ENCODE results near the gene AP1S1.
"Not testable (repeated sequence)": the region's sequence is repeated elsewhere in the genome, so short reads cannot be mapped to it uniquely, and the experiment has no call there.

Gene AP1S1

DNA sequence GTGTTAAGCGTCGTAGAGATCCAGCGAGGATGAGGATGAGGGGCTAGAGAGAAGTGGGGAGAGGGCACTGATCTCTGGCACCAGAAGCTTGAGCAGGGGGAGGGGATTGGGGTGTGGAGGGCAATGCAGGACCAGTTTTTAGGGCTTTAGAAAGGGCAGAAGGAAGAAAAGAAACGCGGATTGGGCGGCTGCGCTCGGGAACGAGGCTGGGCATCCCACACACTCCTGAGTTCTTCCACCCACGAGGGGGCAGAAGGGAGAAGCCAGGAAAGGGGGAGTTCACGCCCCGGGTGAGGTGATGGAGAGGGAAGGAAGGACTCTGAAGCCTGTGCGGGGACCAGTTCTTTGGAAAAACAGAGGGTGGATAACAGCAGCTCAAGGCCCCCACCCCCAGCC is 17.2 kb downstream of the AP1S1 start:
- DNase-seq (ENCODE audit: low read depth in 2 of 2), result no peak

- no peak for DNase-seq (ENCODE audit: low read depth in 2 of 2)
Measured at GRCh38 chr7:101172005-101172853, 18.0 kb downstream of the AP1S1 start.

GRCh38 chr7:101172854-101173751 is 18.8 kb downstream of the AP1S1 start:
- DNase-seq (ENCODE audit: low read depth in 2 of 2), result no peak

DNA sequence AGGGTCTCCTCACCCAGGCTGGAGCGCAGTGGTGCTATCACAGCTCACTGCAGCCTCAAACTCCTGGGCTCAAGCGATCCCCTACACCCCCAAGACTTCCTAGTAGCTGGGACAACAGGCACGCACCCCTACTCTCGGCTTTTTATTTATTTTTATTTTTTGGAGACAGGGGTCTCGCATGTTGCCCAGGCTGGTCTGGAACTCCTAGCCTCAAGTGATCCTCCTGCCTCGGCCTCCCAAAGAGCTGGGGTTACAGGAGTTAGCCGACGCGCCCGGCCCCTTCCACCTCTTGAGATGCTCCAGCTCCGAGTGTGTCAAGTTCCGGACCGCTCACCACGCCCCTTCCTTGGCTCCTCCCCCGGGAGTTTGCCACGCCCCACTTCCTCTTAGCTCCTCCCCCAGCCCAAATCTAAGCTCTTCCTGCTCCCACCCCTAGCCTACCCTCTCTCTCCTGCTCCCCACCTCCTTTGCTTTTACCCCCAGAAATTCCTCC is 19.5 kb downstream of the AP1S1 start:
- peak in 1 of 2 donors; percentile 43 for DNase-seq (ENCODE audit: low read depth in 2 of 2)

GRCh38 chr7:101174322-101174854 is 20.1 kb downstream of the AP1S1 start:
- no peak for DNase-seq (ENCODE audit: low read depth in 2 of 2)

DNA sequence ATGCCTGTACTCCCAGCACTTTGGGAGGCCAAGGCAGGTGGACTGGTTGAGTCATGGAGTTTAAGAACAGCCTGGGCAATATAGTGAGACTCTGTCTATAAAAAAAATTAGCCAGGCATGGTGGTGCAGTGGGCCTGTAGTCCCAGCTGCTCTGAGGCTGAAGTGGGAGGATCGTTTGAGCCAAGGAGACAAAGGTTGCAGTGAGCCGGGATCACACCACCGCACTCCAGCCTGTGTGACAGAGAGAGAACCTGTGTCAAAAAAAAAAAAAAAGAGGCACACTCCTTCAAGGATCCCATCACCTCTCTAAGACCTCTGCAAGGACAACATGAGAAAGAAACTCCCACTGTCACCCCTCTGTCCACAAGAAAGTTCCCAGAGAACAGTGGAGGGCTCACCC is 21.4 kb downstream of the AP1S1 start:
- DNase-seq (ENCODE audit: low read depth in 2 of 2), result no peak

DNA sequence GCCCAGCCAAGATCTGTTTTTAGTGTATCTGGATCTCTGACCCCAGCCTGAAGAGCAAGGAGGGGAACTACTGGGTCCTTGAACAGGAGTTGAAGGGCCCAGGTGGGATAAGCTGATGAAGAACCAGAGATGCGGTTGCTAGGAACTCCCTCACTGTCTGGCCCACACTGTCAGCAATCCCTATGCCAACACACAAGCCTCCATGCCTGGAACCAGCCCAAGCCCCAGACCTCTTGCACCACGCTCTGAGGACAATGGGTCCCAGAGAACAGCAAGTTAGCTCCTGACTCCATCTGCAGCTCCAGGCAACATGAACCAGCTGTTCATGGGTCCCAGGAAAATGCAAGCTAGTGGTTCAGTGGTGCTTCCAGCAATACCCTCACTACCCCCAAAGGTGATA is 23.4 kb downstream of the AP1S1 start:
- no peak for DNase-seq (ENCODE audit: low read depth in 2 of 2)

- DNase-seq (ENCODE audit: low read depth in 2 of 2), result no peak
Measured at GRCh38 chr7:101179117-101179516, 24.8 kb downstream of the AP1S1 start.

DNA sequence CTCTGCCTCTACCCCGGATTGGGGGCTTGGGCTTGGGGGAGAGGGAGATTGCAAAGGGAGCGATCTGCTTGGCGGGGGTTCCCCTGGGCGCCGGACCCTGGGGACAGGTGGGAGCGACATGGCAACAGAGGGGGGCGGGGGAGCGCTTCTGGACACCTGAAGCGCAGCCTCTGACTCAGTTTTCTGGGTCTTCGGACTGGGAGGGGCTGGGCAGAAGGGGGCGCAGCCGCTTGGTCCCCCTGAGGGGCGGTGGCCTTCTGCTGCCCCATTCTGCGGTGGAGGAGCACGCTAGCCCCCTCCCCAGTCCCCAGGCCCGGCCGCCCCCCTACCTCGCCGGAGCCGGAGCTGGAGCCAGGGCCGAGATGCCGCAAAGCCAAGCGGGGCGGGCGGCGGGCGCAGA is 25.4 kb downstream of the AP1S1 start:
- no peak for DNase-seq (ENCODE audit: low read depth in 2 of 2)

DNA sequence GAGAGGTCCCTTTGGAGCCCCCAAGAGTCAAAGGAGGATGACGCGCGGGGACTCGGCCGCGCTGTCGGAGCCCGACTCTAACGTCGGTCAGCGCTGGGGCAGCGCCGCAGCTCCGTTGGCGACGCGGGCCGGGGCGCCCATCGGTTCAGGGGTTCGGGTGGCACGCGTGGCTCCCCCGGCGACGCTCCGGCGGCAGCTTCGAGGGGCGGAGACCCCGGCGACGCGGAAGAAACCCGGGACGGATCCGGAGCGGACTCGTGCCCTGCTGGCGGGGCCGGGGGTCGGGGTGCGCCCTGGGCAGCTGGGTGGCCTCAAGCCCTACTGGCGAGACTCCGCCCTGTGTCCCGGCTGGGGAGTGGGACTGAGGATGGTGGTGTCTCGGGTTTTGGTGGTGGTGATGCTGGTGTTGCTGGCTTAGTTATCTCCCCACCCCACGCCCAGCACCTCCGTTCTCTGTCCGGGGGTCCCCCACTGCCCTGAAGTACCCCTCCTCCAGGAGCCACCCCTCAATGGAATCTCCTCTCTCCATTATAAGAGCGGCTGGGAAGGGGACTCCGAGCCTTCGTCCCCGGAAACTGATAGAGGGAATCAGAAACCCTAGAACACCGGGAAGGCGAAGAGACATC is 26.0 kb downstream of the AP1S1 start, which contains the start of gene NAT16:
Gene NAT16 (minus strand): TSS at position 164 of the 626 bp plus-strand sequence. CDS start 5,486 bp downstream, outside the sequence.
- DNase-seq (ENCODE audit: low read depth in 2 of 2), result no peak

GRCh38 chr7:101185258-101185839 is 31.1 kb downstream of the AP1S1 start:
- no peak for DNase-seq (ENCODE audit: low read depth in 2 of 2)

- no peak for DNase-seq (ENCODE audit: low read depth in 2 of 2)
Measured at GRCh38 chr7:101186194-101186593, 31.9 kb downstream of the AP1S1 start.

GRCh38 chr7:101186844-101187428 is 32.7 kb downstream of the AP1S1 start:
- no peak for DNase-seq (ENCODE audit: low read depth in 2 of 2)

DNA sequence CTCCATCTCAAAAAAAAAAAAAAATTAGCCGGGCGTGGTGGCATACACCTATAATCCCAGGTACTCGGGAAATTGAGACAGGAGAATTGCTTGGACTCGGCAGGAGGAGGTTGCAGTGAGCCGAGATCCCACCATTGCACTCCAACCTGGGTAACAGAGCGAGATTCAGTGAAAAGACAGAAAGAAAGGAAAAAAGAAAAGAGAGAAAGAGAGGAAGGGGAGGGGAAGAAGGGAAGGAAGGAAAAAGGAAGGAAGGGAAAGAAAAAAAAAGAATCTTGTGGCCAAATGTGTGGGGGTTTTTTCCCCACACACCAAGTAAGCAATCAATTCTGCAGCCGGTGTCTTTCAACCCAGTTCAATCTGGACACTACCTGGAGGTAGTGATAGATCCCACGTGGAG is 34.8 kb downstream of the AP1S1 start:
- DNase-seq (ENCODE audit: low read depth in 2 of 2), result no peak

DNA sequence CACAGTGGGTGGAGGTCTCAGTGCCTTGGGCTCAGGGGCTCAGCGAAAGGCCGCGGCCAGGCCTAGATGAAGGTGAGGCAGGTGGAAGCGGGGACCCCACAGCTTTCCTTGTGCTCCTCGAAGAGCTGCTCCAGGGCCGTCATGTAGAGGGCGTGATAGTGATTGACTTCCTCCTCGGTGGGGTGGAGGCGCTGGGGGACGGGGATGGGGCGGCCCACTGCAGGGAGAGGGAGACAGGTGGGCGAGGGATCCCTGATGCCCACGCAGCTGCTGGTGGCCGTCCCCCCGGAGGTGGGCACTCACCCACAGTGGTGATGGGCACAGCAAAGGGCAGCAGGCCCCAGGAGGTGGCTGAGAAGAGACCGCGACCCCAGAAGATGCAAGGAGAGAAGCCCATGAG is 41.6 kb downstream of the AP1S1 start:
- no peak for DNase-seq (ENCODE audit: low read depth in 2 of 2)

DNA sequence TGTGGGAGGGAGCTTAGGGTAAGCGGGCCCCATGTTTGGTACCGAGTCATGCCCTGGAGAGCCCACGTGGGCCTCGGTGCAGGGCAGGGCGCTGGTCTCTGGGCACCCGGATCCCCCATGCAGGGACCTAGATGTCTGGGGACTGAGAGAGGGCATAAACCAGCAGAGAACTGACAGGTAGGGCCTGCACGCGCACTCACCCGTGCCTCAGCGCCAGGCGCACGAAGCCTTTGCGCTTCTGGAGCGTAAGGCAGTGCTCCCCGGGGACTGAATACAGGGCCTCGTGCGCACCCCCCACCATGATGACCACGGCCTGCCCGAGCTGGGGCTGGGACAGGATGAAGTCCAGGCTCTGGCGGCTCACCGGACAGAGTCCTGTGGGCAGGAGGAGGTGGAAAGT is 43.7 kb downstream of the AP1S1 start:
- no peak for DNase-seq (ENCODE audit: low read depth in 2 of 2)

GRCh38 chr7:101198476-101198875 is 44.2 kb downstream of the AP1S1 start:
- DNase-seq (ENCODE audit: low read depth in 2 of 2), result no peak

DNA sequence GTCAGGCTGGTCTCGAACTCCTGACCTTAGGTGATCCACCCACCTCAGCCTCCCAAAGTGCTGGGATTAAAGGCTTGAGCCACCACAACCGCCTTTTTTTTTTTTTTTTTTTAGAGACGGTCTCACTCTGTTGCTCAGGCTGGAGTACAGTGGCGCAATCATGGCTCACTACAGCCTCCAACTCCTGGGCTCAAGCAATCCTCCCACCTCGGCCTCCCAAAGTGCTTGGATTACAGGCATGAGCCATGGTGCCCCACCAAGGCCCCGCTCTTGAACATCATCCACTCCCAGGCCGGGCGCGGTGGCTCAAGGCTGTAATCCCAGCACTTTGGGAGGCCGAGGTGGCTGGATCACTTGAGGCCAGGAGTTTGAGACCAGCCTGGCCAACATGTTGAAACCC is 45.2 kb downstream of the AP1S1 start:
- DNase-seq (ENCODE audit: low read depth in 2 of 2), result not testable (repeated sequence)

DNA sequence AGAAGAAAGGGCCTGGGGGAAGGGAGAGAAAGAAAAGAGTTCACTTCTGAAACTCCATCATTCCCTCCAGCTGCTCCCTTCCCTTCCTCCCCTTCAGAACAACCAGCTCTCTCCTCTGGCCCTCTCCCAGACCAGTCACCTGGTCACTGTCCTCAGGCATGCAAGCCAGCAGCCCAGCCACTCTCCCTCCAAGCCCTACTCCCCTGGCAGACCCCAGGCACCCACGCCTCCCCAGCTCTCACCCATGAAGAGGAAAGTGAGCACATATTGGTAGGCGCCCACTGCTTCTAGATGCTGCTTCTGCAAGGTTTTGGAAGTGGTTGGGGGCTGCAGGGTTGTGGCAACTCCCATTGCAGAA is 46.2 kb downstream of the AP1S1 start:
- DNase-seq (ENCODE audit: low read depth in 2 of 2), result no peak

- no peak for DNase-seq (ENCODE audit: low read depth in 2 of 2)
Measured at GRCh38 chr7:101200862-101201599, 46.8 kb downstream of the AP1S1 start, which contains the start of gene MOGAT3. Gene MOGAT3 (minus strand): TSS chr7:101201036. CDS start chr7:101200854, 182 bp downstream.
